Astrocyte of the cerebellum (primary cell): ENCODE data around the gene RMND1.

Source experiments
- DNase-seq: peaks from one replicate; pipeline ENCODE4 v3.0.0-alpha.2; 2011; ENCODE audit warnings: low read depth
- H3K4me3 ChIP-seq: 2 replicates; pipeline ENCODE4 v1.5.1; 2011; ENCODE audit warnings: mild to moderate bottlenecking, low read depth, low read length, moderate library complexity
- CTCF ChIP-seq: IDR thresholded peaks from 2 replicates; pipeline ENCODE4 v1.5.1; 2012; ENCODE audit warnings: low read length, low read depth, moderate library complexity, mild to moderate bottlenecking; ENCODE audit errors: missing control alignments
- in situ Hi-C: cut with HindIII; loops from 2 replicates; pipeline ENCODE4 v1.10.0; 2017; ENCODE audit warnings: low sequenced_read_pairs

The RMND1 gene

GRCh38 chr6:151445482-151445881 is 6.4 kb downstream of the RMND1 start:
- H3K4me3 ChIP-seq = no peak overlapping the region
- in situ Hi-C loops = no loop called here
- TF ChIP-seq CTCF = no peak
- DNase-seq = peak; percentile 86

GRCh38 chr6:151443911-151444621 is 7.9 kb downstream of the RMND1 start:
- TF ChIP-seq CTCF = no peak
- H3K4me3 ChIP-seq = no peak overlapping the region
- no peak for DNase-seq
- in situ Hi-C loops = no loop called here

- no peak overlapping the region for H3K4me3 ChIP-seq
- TF ChIP-seq CTCF = no peak
- in situ Hi-C loops = no loop called here
- no peak for DNase-seq
Measured at GRCh38 chr6:151443454-151443853, 8.5 kb downstream of the RMND1 start.

- in situ Hi-C loops = no loop called here
- no peak overlapping the region for H3K4me3 ChIP-seq
- TF ChIP-seq CTCF = no peak
- no peak for DNase-seq
Measured at GRCh38 chr6:151442371-151442770, 9.6 kb downstream of the RMND1 start.

- in situ Hi-C loops = no loop called here
- TF ChIP-seq CTCF = no peak
- DNase-seq = no peak
- H3K4me3 ChIP-seq = no peak overlapping the region
Measured at GRCh38 chr6:151441390-151442166, 10.3 kb downstream of the RMND1 start.

- in situ Hi-C loops = no loop called here
- H3K4me3 ChIP-seq = no peak overlapping the region
- no peak for DNase-seq
- peak; percentile 48 for TF ChIP-seq CTCF
Measured at GRCh38 chr6:151440930-151441329, 11.0 kb downstream of the RMND1 start.
